HG02610 (cell line): Measurements from ENCODE around the gene CERS6.
"Not testable (repeated sequence)": the region's sequence is repeated elsewhere in the genome, so short reads cannot be mapped to it uniquely, and the experiment has no call there.

Source experiments
- ATAC-seq: cut with Tn5 transposase; IDR thresholded peaks from one replicate; pipeline ENCODE4 v1.9.1; 2021; ENCODE audit warnings: mild to moderate bottlenecking, moderate library complexity; ENCODE audit not compliant: unreplicated experiment

The CERS6 gene

GRCh38 chr2:168455645-168456520 is at the start of gene CERS6:
Gene CERS6, plus strand, starts transcription at chr2:168456272. Its CDS starts 177 bp downstream, at chr2:168456449.
- peak; percentile 95 for ATAC-seq

- not testable (repeated sequence) for ATAC-seq
These were observed 43.8 kb upstream of the CERS6 start for GRCh38 chr2:168412301-168412700.

DNA sequence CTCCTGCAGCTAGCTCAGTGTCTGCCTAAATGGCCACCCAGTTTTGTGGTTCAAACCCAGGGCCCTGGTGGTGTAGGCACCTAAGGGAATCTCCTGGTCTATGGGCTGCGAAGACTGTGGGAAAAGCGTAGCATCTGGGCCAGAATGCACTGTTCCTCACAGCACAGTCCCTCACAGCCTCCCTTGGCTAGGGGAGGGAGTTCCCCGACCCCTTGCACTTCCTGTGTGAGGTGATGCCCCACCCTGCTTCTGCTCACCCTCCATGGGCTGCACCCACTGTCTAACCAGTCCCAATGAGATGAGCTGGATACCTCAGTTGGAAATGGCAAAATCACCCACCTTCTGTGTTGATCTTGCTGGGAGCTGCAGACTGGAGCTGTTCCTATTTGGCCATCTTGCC is 43.0 kb upstream of the CERS6 start:
- not testable (repeated sequence) for ATAC-seq

GRCh38 chr2:168416555-168416954 is 39.5 kb upstream of the CERS6 start:
- no peak for ATAC-seq

- peak; percentile 98 for ATAC-seq
These were observed 33.5 kb upstream of the CERS6 start for GRCh38 chr2:168422584-168422983.

- no peak for ATAC-seq
These were observed 31.7 kb upstream of the CERS6 start for GRCh38 chr2:168424112-168424951.

- ATAC-seq: no peak
These were observed 31.1 kb upstream of the CERS6 start for GRCh38 chr2:168424971-168425370.

- ATAC-seq: no peak
These were observed 29.2 kb upstream of the CERS6 start for GRCh38 chr2:168426861-168427260.

- no peak for ATAC-seq
These were observed 28.6 kb upstream of the CERS6 start for GRCh38 chr2:168427451-168427850.

DNA sequence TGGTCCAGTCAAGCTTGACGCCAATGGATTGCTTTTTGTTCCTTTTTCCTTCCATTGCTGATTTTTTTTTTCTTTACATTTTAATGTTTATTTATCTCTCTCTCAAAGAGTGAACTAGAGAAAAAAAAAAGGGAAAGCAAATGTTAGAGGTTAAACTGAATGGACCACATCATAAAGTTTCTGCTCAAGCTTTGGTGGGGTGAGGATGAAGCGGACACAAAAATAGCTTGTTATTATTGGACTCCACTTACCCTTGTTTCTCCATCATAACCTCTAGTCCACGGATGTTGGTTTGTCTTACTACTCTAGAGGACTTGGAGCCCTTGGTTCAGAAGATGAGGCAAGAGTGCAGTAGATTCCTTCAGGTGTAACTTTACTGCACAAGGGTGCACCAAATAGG is 27.6 kb upstream of the CERS6 start:
- no peak for ATAC-seq

- no peak for ATAC-seq
These were observed 26.1 kb upstream of the CERS6 start for GRCh38 chr2:168429988-168430387.

DNA sequence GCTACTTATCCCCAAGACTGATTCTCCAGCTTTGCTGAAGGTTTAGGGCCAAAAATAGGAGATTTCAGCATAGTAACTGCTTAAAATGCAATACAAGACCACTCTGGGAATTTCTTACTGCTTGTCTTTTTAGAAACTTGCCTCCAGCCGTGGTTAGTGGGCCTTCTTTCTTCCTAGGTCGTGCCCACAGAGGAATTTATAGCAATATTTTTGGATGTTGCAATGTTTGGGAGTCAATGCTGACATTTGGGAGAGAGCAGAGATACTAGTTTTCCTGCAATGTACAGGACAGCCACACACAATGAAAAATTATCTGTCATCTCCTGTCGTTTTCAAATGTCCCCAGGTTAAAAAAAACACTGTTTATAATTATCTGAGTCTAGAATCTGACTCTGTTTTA is 25.6 kb upstream of the CERS6 start:
- no peak for ATAC-seq

DNA sequence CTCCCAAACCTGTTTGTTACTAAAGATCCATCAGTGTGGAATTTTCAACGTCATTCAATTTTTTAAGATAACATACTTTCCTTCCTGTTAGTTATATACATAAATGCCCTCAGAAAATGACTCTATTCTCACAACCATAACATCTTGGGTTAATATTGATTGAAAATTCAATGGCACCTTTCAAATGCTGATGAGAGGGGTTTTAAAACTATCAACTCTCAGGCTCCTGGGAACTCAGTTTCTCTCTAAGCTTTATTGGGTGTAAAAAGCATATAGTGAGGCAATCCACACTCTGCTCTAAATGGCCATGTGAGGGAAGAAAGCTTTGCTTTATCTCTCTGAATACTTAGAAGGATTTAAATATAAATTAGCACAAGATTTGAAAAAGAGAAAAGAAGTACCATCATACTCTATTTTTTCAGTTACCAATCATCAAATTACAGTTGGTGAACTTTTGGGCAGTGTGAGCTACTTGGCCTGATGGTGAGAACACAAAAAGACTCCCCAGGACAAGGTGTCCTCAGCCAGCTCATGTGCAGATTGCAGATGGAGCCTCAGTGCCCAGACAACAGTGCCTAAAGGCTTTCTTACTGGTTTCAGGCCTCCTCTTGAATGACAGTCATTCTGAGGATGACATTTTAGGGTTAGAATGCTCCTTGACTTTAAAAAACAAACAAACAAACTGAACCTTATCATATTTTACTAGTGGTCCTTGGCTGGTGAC is 24.6 kb upstream of the CERS6 start:
- ATAC-seq: no peak

DNA sequence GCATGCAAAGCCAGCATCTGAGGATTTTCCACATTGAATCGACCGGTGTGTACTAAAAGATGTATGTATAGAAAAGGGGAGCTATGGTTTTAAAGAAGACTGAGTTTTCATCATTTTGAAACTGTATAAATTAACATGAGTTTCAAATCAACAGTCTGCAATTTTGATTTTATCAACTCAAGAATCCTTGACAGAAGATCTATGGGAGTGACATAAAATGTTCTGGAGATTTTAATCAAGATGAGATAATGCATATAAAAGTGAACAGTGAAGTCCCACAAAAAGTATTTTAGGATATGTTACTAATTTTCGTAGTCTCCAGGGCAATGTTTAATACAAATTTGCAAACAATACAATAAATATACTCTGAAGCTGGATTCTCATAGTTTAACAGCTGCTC is 24.0 kb upstream of the CERS6 start:
- no peak for ATAC-seq

GRCh38 chr2:168432565-168433186 is 23.4 kb upstream of the CERS6 start:
- ATAC-seq: peak; percentile 79

- no peak for ATAC-seq
These were observed 22.5 kb upstream of the CERS6 start for GRCh38 chr2:168433527-168433926.

DNA sequence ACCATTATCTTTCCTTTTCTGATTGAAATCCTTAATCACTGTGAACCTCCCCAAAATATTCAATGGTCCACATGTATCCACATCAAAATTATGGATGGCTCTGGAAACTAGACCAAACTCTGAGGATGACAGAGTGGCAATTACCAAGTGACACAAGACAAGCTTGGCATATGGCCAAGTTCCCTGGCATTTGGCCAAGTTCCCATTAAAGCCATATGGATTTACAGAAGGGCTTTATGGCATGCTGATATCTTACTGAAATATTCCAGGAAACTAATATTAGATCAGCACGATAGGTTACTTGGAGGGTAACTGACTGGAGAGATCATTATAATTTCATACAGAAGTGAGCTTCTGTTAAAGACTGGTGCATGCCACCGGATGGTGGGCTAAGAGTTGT is 21.9 kb upstream of the CERS6 start:
- ATAC-seq: no peak

DNA sequence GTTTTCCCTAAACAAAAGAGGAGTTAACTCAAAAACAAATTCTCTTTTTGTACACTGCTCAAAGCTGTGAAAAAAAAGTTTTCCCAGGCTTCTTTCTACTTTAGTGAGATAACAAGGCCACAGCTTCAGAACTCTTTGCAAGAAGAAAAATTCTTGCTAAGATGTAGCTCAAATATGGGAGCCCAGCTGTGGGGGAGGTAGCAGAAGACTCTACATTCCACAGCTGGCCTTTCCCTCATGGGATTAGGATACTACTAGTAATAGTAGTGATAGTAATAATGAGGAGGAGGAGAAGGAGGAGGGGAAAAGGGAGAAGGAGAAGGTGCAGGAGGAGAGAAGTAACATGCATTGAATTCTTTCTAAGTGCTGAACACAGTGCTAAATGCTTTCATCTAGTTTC is 19.2 kb upstream of the CERS6 start:
- no peak for ATAC-seq

DNA sequence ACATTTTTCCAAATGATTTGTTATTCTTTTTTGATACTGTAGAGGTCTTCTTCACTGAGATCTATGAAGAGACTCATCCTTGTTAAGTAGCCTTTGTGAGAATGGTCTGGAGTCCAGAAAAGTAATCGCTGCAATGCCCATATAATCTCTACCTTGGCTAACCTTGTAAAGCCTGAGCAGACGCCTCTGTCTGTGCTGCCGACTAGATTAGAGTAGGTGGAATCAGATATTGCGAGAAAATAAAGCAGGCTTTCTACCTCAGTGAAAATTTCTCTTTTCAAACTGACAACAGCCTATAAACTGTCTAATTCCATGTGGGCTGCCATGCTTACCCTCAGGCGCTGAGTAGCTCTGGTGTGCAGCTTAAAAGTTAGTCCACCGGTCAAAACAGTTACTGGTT is 17.5 kb upstream of the CERS6 start:
- no peak for ATAC-seq

- ATAC-seq: no peak
These were observed 16.5 kb upstream of the CERS6 start for GRCh38 chr2:168439536-168439935.
